Natural killer cell (primary cell): ENCODE results near the gene MAP6D1. TPM values are rescaled to one million over a fixed set of nuclear protein-coding genes. Genes with fewer than 3 reads are reported as not detected.

ENCODE experiments used
- ATAC-seq, 3 donors: fragments of 150-1000 bp in 2 of 3; fragments of 200-7000 bp in 1 of 3; cut with Tn5 transposase; 1 replicate in 1 of 3; 2 replicates in 2 of 3; pipeline ENCODE4 v1.10.0; 2021; ENCODE audit warnings: mild to moderate bottlenecking in 2 of 3, moderate library complexity in 2 of 3
- DNase-seq, 2 donors: peaks; one replicate each; pipeline versions ENCODE4 v3.0.0 to v3.0.0-alpha.2; 2013 to 2021; ENCODE audit warnings: mixed read lengths in 1 of 2
- H3K27ac ChIP-seq: one replicate; pipeline ENCODE4 v1.5.1; 2013; ENCODE audit warnings: mild to moderate bottlenecking, low read length
- H3K27me3 ChIP-seq: one replicate; pipeline ENCODE4 v1.6.1; 2013; ENCODE audit warnings: low read length; ENCODE audit not compliant: control insufficient read depth, insufficient read depth
- H3K36me3 ChIP-seq: one replicate; pipeline ENCODE4 v1.6.1; 2013; ENCODE audit warnings: low read length; ENCODE audit not compliant: control insufficient read depth, insufficient read depth
- H3K4me1 ChIP-seq: one replicate; pipeline ENCODE4 v1.6.1; 2013; ENCODE audit warnings: low read length; ENCODE audit not compliant: control insufficient read depth, insufficient read depth
- H3K4me3 ChIP-seq: one replicate; pipeline ENCODE4 v1.5.1; 2013; ENCODE audit warnings: low read length
- H3K9me3 ChIP-seq: one replicate; pipeline ENCODE4 v1.6.1; 2013; ENCODE audit warnings: low read length; ENCODE audit not compliant: control insufficient read depth, insufficient read depth
- H3K27ac Mint-ChIP-seq, 2 donors: one replicate each; pipeline ENCODE4 v1.8.0; 2022; ENCODE audit warnings: mild to moderate bottlenecking in 2 of 2, mixed read lengths in 2 of 2, moderate library complexity in 1 of 2
- H3K27me3 Mint-ChIP-seq, 2 donors: one replicate each; pipeline ENCODE4 v1.8.0; 2022; ENCODE audit warnings: low read depth in 2 of 2, mixed read lengths in 2 of 2
- H3K36me3 Mint-ChIP-seq: one replicate; pipeline ENCODE4 v1.8.0; 2022; ENCODE audit warnings: mixed read lengths
- H3K4me1 Mint-ChIP-seq, 2 donors: one replicate each; pipeline ENCODE4 v1.8.0; 2022; ENCODE audit warnings: mixed read lengths in 2 of 2
- H3K4me3 Mint-ChIP-seq: one replicate; pipeline ENCODE4 v1.8.0; 2022; ENCODE audit warnings: mild to moderate bottlenecking, moderate library complexity, mixed read lengths
- H3K9me3 Mint-ChIP-seq, 2 donors: one replicate each; pipeline ENCODE4 v1.8.0; 2022; ENCODE audit warnings: mixed read lengths in 2 of 2
- WGBS: methylation state at CpG from one replicate; pipeline ENCODE4 v1.1.7; 2013; ENCODE audit warnings: missing lambda C conversion rate; ENCODE audit not compliant: insufficient coverage; 5-methylcytosine and 5-hydroxymethylcytosine counted together
- intact Hi-C: fragments of 100-400 bp; cut with micrococcal nuclease; formaldehyde crosslinking; loops from one replicate; pipeline ENCODE4 v1.14.2; 2022
- total RNA-seq, 4 donors: library from RNA; stranded (reverse); fragments of 120-200 nt in 1 of 4; gene quantifications; one replicate each; pipeline versions ENCODE4 v1.2.3 to v1.2.4, GENCODE V29; 2013 to 2022
- TF ChIP-seq, protein P1 (sequence below): fragments of 200-600 bp; IDR thresholded peaks from one replicate; pipeline ENCODE4 v1.8.0; 2022; ENCODE audit warnings: antibody characterized with exemption

MAP6D1 gene
- total RNA-seq, 3 donors from 2014 or later (not counting 1 experiment from before 2014, with no cell fraction given) = 0.70 to 2.4 TPM; not detected in 1

DNA sequence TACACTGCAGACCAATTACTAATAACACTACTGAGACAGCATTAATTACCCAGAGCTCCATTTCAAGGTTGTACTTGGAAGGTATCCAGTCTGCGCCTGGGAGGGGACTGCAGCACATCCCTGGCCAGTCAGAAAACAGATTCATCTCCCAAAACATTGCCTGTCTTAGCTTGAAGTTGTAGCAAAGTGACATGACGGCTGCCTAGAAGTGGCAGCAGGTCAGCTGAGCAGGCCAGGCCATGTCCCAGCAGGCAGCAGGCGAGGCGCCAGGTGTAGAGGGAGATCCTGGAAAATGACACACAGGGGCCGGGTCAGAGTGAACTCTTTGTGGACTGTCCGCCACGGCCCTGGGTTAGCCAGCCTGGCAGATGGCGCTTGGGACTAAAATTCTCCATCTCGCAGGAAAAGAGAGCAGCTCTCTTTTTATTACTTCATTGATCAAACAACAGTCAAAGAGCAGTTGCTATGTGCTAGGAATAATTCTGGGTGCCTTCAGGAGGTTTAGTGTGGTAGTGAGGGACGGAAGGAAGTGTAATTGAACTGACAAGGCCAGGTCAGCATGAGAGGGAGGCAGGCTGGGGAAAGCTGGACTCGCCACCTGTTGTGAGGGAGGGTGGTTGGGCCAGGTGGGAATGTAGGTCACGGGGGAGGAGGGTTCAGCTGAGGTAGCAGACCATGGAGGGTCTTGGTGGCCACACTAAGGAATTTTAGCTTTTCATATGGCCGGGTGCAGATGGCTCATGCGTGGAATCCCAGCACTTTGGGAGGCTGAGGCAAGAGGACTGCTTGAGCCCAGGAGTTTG is 1.3 kb upstream of the MAP6D1 start:
- H3K36me3 Mint-ChIP-seq = no peaks in the 10 kb centered on the region
- H3K27ac Mint-ChIP-seq = peak overlapping the region in 1 of 2 donors; percentile 11
- no peaks in the 10 kb centered on the region for H3K9me3 Mint-ChIP-seq
- no peaks in the 10 kb centered on the region for H3K27me3 ChIP-seq
- H3K36me3 ChIP-seq = peaks cover 16% of the 10 kb centered on the region
- WGBS = 96% methylated on average over 14 of the region's 14 CpGs
- H3K4me3 Mint-ChIP-seq = peak overlapping the region; percentile 64
- peak in 1 of 2 donors; percentile 13 for DNase-seq
- intact Hi-C loops = no loop called here
- TF ChIP-seq, protein P1, sequence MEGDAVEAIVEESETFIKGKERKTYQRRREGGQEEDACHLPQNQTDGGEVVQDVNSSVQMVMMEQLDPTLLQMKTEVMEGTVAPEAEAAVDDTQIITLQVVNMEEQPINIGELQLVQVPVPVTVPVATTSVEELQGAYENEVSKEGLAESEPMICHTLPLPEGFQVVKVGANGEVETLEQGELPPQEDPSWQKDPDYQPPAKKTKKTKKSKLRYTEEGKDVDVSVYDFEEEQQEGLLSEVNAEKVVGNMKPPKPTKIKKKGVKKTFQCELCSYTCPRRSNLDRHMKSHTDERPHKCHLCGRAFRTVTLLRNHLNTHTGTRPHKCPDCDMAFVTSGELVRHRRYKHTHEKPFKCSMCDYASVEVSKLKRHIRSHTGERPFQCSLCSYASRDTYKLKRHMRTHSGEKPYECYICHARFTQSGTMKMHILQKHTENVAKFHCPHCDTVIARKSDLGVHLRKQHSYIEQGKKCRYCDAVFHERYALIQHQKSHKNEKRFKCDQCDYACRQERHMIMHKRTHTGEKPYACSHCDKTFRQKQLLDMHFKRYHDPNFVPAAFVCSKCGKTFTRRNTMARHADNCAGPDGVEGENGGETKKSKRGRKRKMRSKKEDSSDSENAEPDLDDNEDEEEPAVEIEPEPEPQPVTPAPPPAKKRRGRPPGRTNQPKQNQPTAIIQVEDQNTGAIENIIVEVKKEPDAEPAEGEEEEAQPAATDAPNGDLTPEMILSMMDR = no peak
- no peaks in the 10 kb centered on the region for H3K27me3 Mint-ChIP-seq
- H3K9me3 ChIP-seq = no peaks in the 10 kb centered on the region
- no peak overlapping the region for H3K4me3 ChIP-seq
- H3K4me1 Mint-ChIP-seq = peaks cover 11 to 16% of the 10 kb centered on the region in 2 donors
- H3K4me1 ChIP-seq = peaks cover 8% of the 10 kb centered on the region
- ATAC-seq = no peak
- no peak overlapping the region for H3K27ac ChIP-seq

DNA sequence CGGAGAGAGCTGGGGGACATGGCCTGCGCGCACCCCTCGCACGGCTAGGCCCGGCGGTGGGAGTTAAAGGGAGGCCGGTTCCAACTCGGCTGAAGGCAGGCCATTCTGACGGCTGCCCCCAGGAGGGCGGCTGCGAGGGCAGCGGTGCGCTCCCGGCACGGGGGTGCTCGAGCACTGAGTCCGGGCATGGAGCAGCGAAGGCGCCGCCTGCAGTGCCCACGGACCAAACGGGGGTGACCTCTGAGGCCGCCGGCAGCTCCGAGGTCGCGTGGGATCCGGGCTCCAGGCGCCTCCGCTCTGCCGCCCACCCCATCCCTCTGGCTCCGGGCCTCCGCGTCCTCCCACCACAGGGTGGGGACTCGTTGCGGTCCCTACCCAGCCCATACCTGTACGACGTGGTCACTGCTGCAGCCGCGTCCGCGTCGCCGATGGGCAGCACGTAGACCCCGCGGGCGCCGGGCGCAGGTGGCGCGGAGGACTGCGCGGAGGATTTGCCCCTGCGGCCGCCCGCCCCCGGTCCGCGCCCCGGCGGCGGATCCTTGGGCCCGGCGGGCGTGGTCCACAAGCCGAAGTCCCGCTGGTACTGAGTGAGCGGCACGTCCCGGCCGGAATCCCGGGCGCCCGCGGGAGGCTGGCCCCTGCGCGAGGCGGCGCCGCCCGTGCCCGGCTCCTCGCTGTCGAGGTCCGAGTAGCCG is 469 bp downstream of the MAP6D1 start:
- H3K9me3 ChIP-seq = no peaks in the 10 kb centered on the region
- peak overlapping the region; percentile 89 for H3K4me3 Mint-ChIP-seq

DNA sequence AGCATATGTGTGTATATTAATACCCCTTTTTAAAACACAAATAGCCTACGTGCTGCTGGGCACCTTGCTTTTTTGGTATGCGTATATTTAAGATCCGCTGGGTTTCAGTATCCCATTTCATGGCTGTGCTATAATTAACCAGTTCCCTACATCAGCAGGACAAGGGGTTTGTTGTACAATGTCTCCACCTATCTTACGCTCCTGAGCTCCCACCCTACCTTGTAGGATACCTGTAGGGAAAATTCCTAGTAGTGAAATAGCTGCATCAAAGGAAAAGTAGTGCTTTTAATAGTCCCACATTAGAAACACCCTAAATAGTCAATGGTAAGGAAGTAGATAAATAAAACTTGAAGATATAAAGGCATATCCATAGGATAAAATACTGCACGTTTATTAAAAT is 1.4 kb downstream of the MAP6D1 start:
- Mint-ChIP-seq H3K4me3 (peak overlapping the region; percentile 89), H3K27ac (peak overlapping the region in 1 of 2 donors; percentile 32), H3K36me3 (no peaks in the 10 kb centered on the region), H3K9me3 (no peaks in the 10 kb centered on the region), H3K27me3 (no peaks in the 10 kb centered on the region), H3K4me1 (peaks cover 11 to 16% of the 10 kb centered on the region in 2 donors)
- Histone ChIP-seq H3K9me3 (no peaks in the 10 kb centered on the region), H3K27ac (no peak overlapping the region), H3K36me3 (peaks cover 6% of the 10 kb centered on the region), H3K27me3 (no peaks in the 10 kb centered on the region), H3K4me1 (peaks cover 8% of the 10 kb centered on the region), H3K4me3 (no peak overlapping the region)
- no peak for DNase-seq
- 72% methylated on average over 4 of the region's 5 CpGs for WGBS
- intact Hi-C loops = no loop called here
- no peak for ATAC-seq
- TF ChIP-seq, protein P1 = no peak

More for the DNA sequence above, 469 bp downstream of the MAP6D1 start:
- Histone ChIP-seq H3K27ac (no peak overlapping the region), H3K27me3 (no peaks in the 10 kb centered on the region), H3K4me1 (peaks cover 8% of the 10 kb centered on the region), H3K36me3 (peaks cover 12% of the 10 kb centered on the region), H3K4me3 (peak overlapping the region; percentile 36)
- H3K36me3 Mint-ChIP-seq = no peaks in the 10 kb centered on the region
- peaks cover 11 to 16% of the 10 kb centered on the region in 2 donors for H3K4me1 Mint-ChIP-seq
- no peak overlapping the region for H3K27ac Mint-ChIP-seq
- intact Hi-C loops = no loop called here
- peak in 1 of 2 donors; percentile 34 for DNase-seq
- WGBS = under 1% methylated on average over 88 of the region's 88 CpGs
- no peaks in the 10 kb centered on the region for H3K9me3 Mint-ChIP-seq
- no peaks in the 10 kb centered on the region for H3K27me3 Mint-ChIP-seq
- ATAC-seq = peak; percentile 40 to 62 (median 46)
- TF ChIP-seq, protein P1 = no peak
